Osteoblast (primary cell): ENCODE data around the gene MAP3K7CL. TPM values are rescaled to one million over a fixed set of nuclear protein-coding genes. Genes with fewer than 3 reads are reported as not detected.

Experiments used
- DNase-seq: peaks from one replicate; pipeline ENCODE4 v3.0.0; 2011; ENCODE audit warnings: low spot score, mixed read lengths; ENCODE audit not compliant: insufficient read length; ENCODE audit errors: missing footprints
- H2AFZ ChIP-seq: 2 replicates; pipeline ENCODE4 v1.6.0; 2011; ENCODE audit warnings: mild to moderate bottlenecking, low read length
- H3K27ac ChIP-seq: 2 replicates; pipeline ENCODE4 v1.5.1; 2011; ENCODE audit warnings: mild to moderate bottlenecking, low read depth, low read length, moderate library complexity
- H3K27me3 ChIP-seq: 2 replicates; pipeline ENCODE4 v1.6.0; 2012; ENCODE audit warnings: mild to moderate bottlenecking, control low read depth, inconsistent platforms, low read length, moderate library complexity; ENCODE audit not compliant: insufficient read depth
- H3K36me3 ChIP-seq: 2 replicates; pipeline ENCODE4 v1.5.1; 2011; ENCODE audit warnings: mild to moderate bottlenecking, low read length, control low read depth, moderate library complexity; ENCODE audit not compliant: insufficient read depth
- H3K4me1 ChIP-seq: 2 replicates; pipeline ENCODE4 v1.5.1; 2011; ENCODE audit warnings: mild to moderate bottlenecking, low read length, control low read depth, moderate library complexity; ENCODE audit not compliant: insufficient read depth
- H3K4me2 ChIP-seq: 2 replicates; pipeline ENCODE4 v1.6.0; 2011; ENCODE audit warnings: mild to moderate bottlenecking, low read length; ENCODE audit not compliant: insufficient read depth
- H3K4me3 ChIP-seq: fragments of 200-600 bp; sonication (generic); 3 replicates; pipeline ENCODE4 v1.5.1; 2012; ENCODE audit warnings: mild to moderate bottlenecking, low read length, inconsistent platforms; ENCODE audit not compliant: insufficient read depth
- H3K79me2 ChIP-seq: 2 replicates; pipeline ENCODE4 v1.6.0; 2012; ENCODE audit warnings: mild to moderate bottlenecking, low read length, control low read depth, inconsistent platforms; ENCODE audit not compliant: insufficient read depth
- H3K9me3 ChIP-seq: 2 replicates; pipeline ENCODE4 v1.5.1; 2011; ENCODE audit warnings: low read depth, low read length, control low read depth
- H4K20me1 ChIP-seq: 2 replicates; pipeline ENCODE4 v1.6.0; 2012; ENCODE audit warnings: mild to moderate bottlenecking, low read length, control low read depth; ENCODE audit not compliant: insufficient read depth
- CTCF ChIP-seq: IDR thresholded peaks from 2 replicates; pipeline ENCODE4 v1.5.1; 2011; ENCODE audit warnings: mild to moderate bottlenecking, low read depth, low read length, moderate library complexity; ENCODE audit errors: extremely low read depth
- total RNA-seq: library from RNA; depleted of rRNA; stranded (reverse); fragments of >200 nt; gene quantifications from 2 replicates; pipeline ENCODE4 v1.2.3, GENCODE V29; 2012

MAP3K7CL gene
- total RNA-seq, 1 donor: 19.9 TPM

- H3K4me2 ChIP-seq: peak overlapping the region; percentile 69
- no peaks in the 10 kb centered on the region for H3K27me3 ChIP-seq
- H4K20me1 ChIP-seq: no peaks in the 10 kb centered on the region
- no peak for TF ChIP-seq CTCF
- peak overlapping the region; percentile 86 for H3K27ac ChIP-seq
- H3K4me1 ChIP-seq: peaks cover 57% of the 10 kb centered on the region
- peaks cover 18% of the 10 kb centered on the region for H3K36me3 ChIP-seq
- peak overlapping the region; percentile 61 for H2AFZ ChIP-seq
- no peaks in the 10 kb centered on the region for H3K9me3 ChIP-seq
- DNase-seq: peak; percentile 93
- H3K4me3 ChIP-seq: peak overlapping the region; percentile 13
- H3K79me2 ChIP-seq: no peaks in the 10 kb centered on the region
Measured at GRCh38 chr21:29145354-29145782, 14.9 kb downstream of the MAP3K7CL start.

- Histone ChIP-seq H3K27ac (peak overlapping the region; percentile 86), H3K9me3 (no peaks in the 10 kb centered on the region), H3K79me2 (no peaks in the 10 kb centered on the region), H3K4me2 (peak overlapping the region; percentile 69), H3K4me1 (peaks cover 57% of the 10 kb centered on the region), H3K27me3 (no peaks in the 10 kb centered on the region), H2AFZ (no peak overlapping the region), H4K20me1 (no peaks in the 10 kb centered on the region), H3K4me3 (no peak overlapping the region), H3K36me3 (peaks cover 13% of the 10 kb centered on the region)
- DNase-seq: no peak
- TF ChIP-seq CTCF: no peak
Measured at GRCh38 chr21:29145852-29146453, 15.5 kb downstream of the MAP3K7CL start.

- Histone ChIP-seq H3K4me2 (no peak overlapping the region), H3K4me1 (peaks cover 57% of the 10 kb centered on the region), H3K4me3 (no peak overlapping the region), H3K27ac (peak overlapping the region; percentile 86), H3K79me2 (no peaks in the 10 kb centered on the region), H3K9me3 (no peaks in the 10 kb centered on the region), H4K20me1 (no peaks in the 10 kb centered on the region), H3K36me3 (peaks cover 13% of the 10 kb centered on the region), H2AFZ (no peak overlapping the region), H3K27me3 (no peaks in the 10 kb centered on the region)
- DNase-seq: no peak
- no peak for TF ChIP-seq CTCF
Measured at GRCh38 chr21:29146726-29147125, 16.3 kb downstream of the MAP3K7CL start.

- no peaks in the 10 kb centered on the region for H4K20me1 ChIP-seq
- peak overlapping the region; percentile 8 for H3K4me3 ChIP-seq
- H3K36me3 ChIP-seq: peaks cover 3% of the 10 kb centered on the region
- TF ChIP-seq CTCF: no peak
- peak overlapping the region; percentile 33 for H3K27ac ChIP-seq
- no peaks in the 10 kb centered on the region for H3K27me3 ChIP-seq
- peak overlapping the region; percentile 62 for H3K4me2 ChIP-seq
- peaks cover 63% of the 10 kb centered on the region for H3K4me1 ChIP-seq
- H2AFZ ChIP-seq: peak overlapping the region; percentile 44
- DNase-seq: peak; percentile 53
- no peaks in the 10 kb centered on the region for H3K9me3 ChIP-seq
- H3K79me2 ChIP-seq: no peaks in the 10 kb centered on the region
Measured at GRCh38 chr21:29148530-29148929, 18.1 kb downstream of the MAP3K7CL start.
